Measurements from ENCODE around the gene CFAP70. TPM values are rescaled to one million over a fixed set of nuclear protein-coding genes. Genes with fewer than 3 reads are reported as not detected.

Gene CFAP70
- total RNA-seq, 1 experiment from 2014 or later = 0.24 TPM

DNA sequence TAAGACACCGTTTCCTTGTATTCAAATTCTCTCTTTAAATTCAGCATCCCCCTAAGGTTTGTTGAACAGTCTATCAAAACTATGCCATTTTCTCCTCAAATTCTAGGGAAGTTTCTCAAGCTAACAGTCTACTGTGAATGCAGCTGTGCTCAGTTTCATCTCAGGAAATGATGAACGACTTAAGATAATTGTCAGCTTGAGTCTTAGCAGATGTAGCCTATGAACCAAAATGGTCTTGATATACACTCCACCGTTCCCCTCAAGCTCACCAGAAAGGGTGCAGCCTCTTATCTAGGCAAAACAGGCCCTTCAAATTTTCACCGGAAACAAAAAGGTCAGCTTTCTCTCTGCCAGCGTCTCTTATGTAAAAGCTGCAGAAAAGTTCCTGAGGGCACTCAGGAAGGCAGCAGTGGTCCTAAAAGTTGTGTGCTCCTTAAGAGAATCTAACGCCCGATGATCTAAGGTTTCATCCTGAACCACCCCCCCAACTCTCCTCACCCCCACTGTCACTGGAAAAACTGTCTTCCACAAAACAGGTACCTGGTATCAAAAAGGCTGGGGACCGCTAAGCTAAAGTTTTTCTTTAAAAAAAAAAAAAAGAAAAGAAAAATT, 113.7 kb downstream of the CFAP70 start:
- no peaks in the 10 kb centered on the region for H3K9me3 ChIP-seq (ENCODE audit: control insufficient read depth, low read depth, low read length)
- no peak overlapping the region for H4K8ac ChIP-seq (replicated peaks; ENCODE audit: insufficient read length, low read depth, low read length)
- Mint-ChIP-seq H3K36me3 (ENCODE audit: insufficient read depth in 1 of 3, low read depth in 3 of 3) (peaks cover 46 to 78% (median 69%) of the 10 kb centered on the region in 3 experiments), H3K4me3 (peak overlapping the region; percentile 99), H3K27ac (peak overlapping the region; percentile 23 to 99 (median 53); a peak in 1 of 7 replicates), H3K27me3 (ENCODE audit: low read depth) (no peaks in the 10 kb centered on the region), H3K4me1 (peaks cover 27 to 31% of the 10 kb centered on the region in 2 experiments), H3K9me3 (no peaks in the 10 kb centered on the region)
- H2BK20ac ChIP-seq (ENCODE audit: low read depth, low read length, poor library complexity, severe bottlenecking) = no peak overlapping the region
- H3K14ac ChIP-seq (ENCODE audit: insufficient read depth, low read length) = no peak overlapping the region
- no peak overlapping the region for H3K23ac ChIP-seq (ENCODE audit: insufficient read length, low read depth, low read length)
- peak overlapping the region; percentile 62 for H3K9ac ChIP-seq (ENCODE audit: extremely low read depth, insufficient read length, low read length)
- no peak overlapping the region for H3K27ac ChIP-seq (ENCODE audit: insufficient read length, low read depth, low read length)
- no peak overlapping the region for H3K56ac ChIP-seq (ENCODE audit: insufficient read length, low read depth, low read length)
- WGBS (ENCODE audit: extremely low coverage, insufficient read length, low lambda C conversion rate) = no CpG with 5 or more reads among the region's 8 CpGs
- H2AK5ac ChIP-seq (ENCODE audit: insufficient read length, low read length) = no peak overlapping the region
- H3K18ac ChIP-seq (ENCODE audit: insufficient read length, low read depth, low read length) = no peak overlapping the region
- no peak overlapping the region for H2AFZ ChIP-seq (ENCODE audit: low read length)
- no peaks in the 10 kb centered on the region for H4K20me1 ChIP-seq (ENCODE audit: control insufficient read depth, insufficient read depth, insufficient read length)
- H4K5ac ChIP-seq (ENCODE audit: insufficient read length, low read depth, low read length) = no peak overlapping the region
- H3K4me1 ChIP-seq (ENCODE audit: insufficient read depth, low read length) = no peaks in the 10 kb centered on the region
- no peak overlapping the region for H2BK12ac ChIP-seq (ENCODE audit: insufficient read length, low read depth, low read length)
- no peak overlapping the region for H2BK15ac ChIP-seq (ENCODE audit: low read depth, low read length)
- H2BK5ac ChIP-seq (ENCODE audit: insufficient read length, low read length) = no peak overlapping the region
- no peak overlapping the region for H4K91ac ChIP-seq (ENCODE audit: insufficient read length, low read depth, low read length)
- H3K23me2 ChIP-seq (ENCODE audit: insufficient read length, low read depth, low read length, poor library complexity, severe bottlenecking) = no peaks in the 10 kb centered on the region
- TF ChIP-seq, protein P1, sequence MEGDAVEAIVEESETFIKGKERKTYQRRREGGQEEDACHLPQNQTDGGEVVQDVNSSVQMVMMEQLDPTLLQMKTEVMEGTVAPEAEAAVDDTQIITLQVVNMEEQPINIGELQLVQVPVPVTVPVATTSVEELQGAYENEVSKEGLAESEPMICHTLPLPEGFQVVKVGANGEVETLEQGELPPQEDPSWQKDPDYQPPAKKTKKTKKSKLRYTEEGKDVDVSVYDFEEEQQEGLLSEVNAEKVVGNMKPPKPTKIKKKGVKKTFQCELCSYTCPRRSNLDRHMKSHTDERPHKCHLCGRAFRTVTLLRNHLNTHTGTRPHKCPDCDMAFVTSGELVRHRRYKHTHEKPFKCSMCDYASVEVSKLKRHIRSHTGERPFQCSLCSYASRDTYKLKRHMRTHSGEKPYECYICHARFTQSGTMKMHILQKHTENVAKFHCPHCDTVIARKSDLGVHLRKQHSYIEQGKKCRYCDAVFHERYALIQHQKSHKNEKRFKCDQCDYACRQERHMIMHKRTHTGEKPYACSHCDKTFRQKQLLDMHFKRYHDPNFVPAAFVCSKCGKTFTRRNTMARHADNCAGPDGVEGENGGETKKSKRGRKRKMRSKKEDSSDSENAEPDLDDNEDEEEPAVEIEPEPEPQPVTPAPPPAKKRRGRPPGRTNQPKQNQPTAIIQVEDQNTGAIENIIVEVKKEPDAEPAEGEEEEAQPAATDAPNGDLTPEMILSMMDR (conservative IDR thresholded peaks at IDR 0.05) = no peak
- peak overlapping the region; percentile 29 for H3K4me2 ChIP-seq (ENCODE audit: insufficient read depth, insufficient read length, low read length)
- no peak for DNase-seq
- no peak overlapping the region for H2BK120ac ChIP-seq (ENCODE audit: low read depth, low read length, poor library complexity, severe bottlenecking)
- H3K27me3 ChIP-seq (ENCODE audit: insufficient read depth, low read length) = no peaks in the 10 kb centered on the region
- H3K79me1 ChIP-seq (ENCODE audit: insufficient read depth, low read depth, low read length, poor library complexity, severe bottlenecking) = peaks cover 11% of the 10 kb centered on the region
- no peak overlapping the region for H3K4ac ChIP-seq (ENCODE audit: low read depth, low read length)
- no peak overlapping the region for H3T11ph ChIP-seq (ENCODE audit: low read length)
- peaks cover 9% of the 10 kb centered on the region; the same call in 1 of the 2 replicates for H3K79me2 ChIP-seq (ENCODE audit: insufficient read depth, low read length)

All from H9 (cell line).